HepG2 (cell line): ENCODE results near the gene ACSL6. TPM values are rescaled to one million over a fixed set of nuclear protein-coding genes. Genes with fewer than 3 reads are reported as not detected.

Source experiments
- ATAC-seq: fragments of 200-7000 bp; cut with Tn5 transposase; 3 replicates; pipeline ENCODE4 v1.9.1; 2020; ENCODE audit warnings: mild to moderate bottlenecking, moderate library complexity
- BruUV-seq: library from RNA; stranded (reverse); fragments of 400-500 nt; replicated peaks from 2 replicates; lab custom pipeline; 2021; lab: Mats Ljungman, UMichigan
- CTCF ChIA-PET: fragments of 300-600 bp; formaldehyde crosslinking; extraction: SDS; loops from one replicate; lab custom pipeline; 2021; ENCODE audit warnings: low total read pairs, inconsistent platforms, low intra/inter-chr PET ratio; lab: Yijun Ruan, JAX
- POLR2A ChIA-PET: fragments of 350-600 bp; sonication (Branson Sonifier 250); formaldehyde crosslinking; loops from one replicate; lab custom pipeline; 2020; ENCODE audit warnings: antibody characterized with exemption, inconsistent platforms; lab: Yijun Ruan, JAX
- DNase-seq: peaks from one replicate; pipeline ENCODE4 v3.0.0-alpha.2; 2015; ENCODE audit warnings: low spot score
- FAIRE-seq: peaks from 3 replicates; lab custom pipeline; 2011; peaks lifted over from hg19 to GRCh38; lab: Jason Lieb, UNC
- H2AFZ ChIP-seq: one replicate; pipeline ENCODE4 v1.6.1; 2011; ENCODE audit warnings: low read length, inconsistent platforms
- H3K27ac ChIP-seq: fragments of 300-600 bp; 3 replicates; pipeline ENCODE4 v1.8.0; 2011; ENCODE audit warnings: mixed run types, mild to moderate bottlenecking, mixed read lengths, low read length, inconsistent platforms; ENCODE audit not compliant: insufficient read depth; ENCODE audit errors: extremely low read length
- H3K27me3 ChIP-seq, 2 experiments: fragments of 200-600 bp in 1 of 2; 2 replicates in 1 of 2; 3 replicates in 1 of 2; pipeline versions ENCODE4 v1.6.0 to v1.8.0; 2011; ENCODE audit warnings: low read length in 2 of 2, mild to moderate bottlenecking in 2 of 2, moderate library complexity in 2 of 2, inconsistent platforms in 1 of 2; ENCODE audit not compliant: insufficient read depth in 2 of 2, control insufficient read depth in 1 of 2
- H3K36me3 ChIP-seq, 2 experiments: fragments of 200-600 bp in 1 of 2; replicated peaks in 1 of 2; 2 replicates in 1 of 2; 3 replicates in 1 of 2; pipeline versions ENCODE4 v1.5.1 to v1.8.0; 2011; ENCODE audit warnings: low read length in 2 of 2, inconsistent platforms in 1 of 2; ENCODE audit not compliant: insufficient read depth in 2 of 2, control insufficient read depth in 1 of 2
- H3K4me1 ChIP-seq: 2 replicates; pipeline ENCODE4 v1.5.1; 2012; ENCODE audit warnings: low read length, inconsistent platforms; ENCODE audit not compliant: insufficient read depth
- H3K4me2 ChIP-seq: 2 replicates; pipeline ENCODE4 v1.6.0; 2011; ENCODE audit warnings: low read depth, low read length, inconsistent platforms
- H3K4me3 ChIP-seq, 3 experiments: fragments of 200-600 bp in 1 of 3; sonication (generic), shearing (Covaris generic) in 1 of 3; replicated peaks in 1 of 3; 2 replicates each; pipeline ENCODE4 v1.5.1; 2011 to 2016; ENCODE audit warnings: low read length in 3 of 3, inconsistent platforms in 2 of 3, low read depth in 2 of 3, mild to moderate bottlenecking in 2 of 3, control low read depth in 1 of 3, mixed read lengths in 1 of 3; ENCODE audit not compliant: insufficient read depth in 1 of 3
- H3K79me2 ChIP-seq: one replicate; pipeline ENCODE4 v1.6.1; 2011; ENCODE audit warnings: low read length, inconsistent platforms; ENCODE audit not compliant: insufficient read depth
- H3K9ac ChIP-seq: 2 replicates; pipeline ENCODE4 v1.6.0; 2011; ENCODE audit warnings: mild to moderate bottlenecking, low read depth, low read length, inconsistent platforms; ENCODE audit not compliant: insufficient read depth
- H3K9me3 ChIP-seq: 2 replicates; pipeline ENCODE4 v1.5.1; 2012; ENCODE audit warnings: mild to moderate bottlenecking, low read length
- H4K20me1 ChIP-seq: 2 replicates; pipeline ENCODE4 v1.6.0; 2011; ENCODE audit warnings: inconsistent platforms, mild to moderate bottlenecking, low read length, moderate library complexity; ENCODE audit not compliant: insufficient read depth
- NPAS2 ChIP-seq: sonication (generic); formaldehyde crosslinking; IDR thresholded peaks from 2 replicates; pipeline ENCODE4 v1.8.0; 2022; ENCODE audit warnings: mild to moderate bottlenecking, missing genetic modification reagents, borderline replicate concordance
- RARG ChIP-seq: sonication (generic); formaldehyde crosslinking; IDR thresholded peaks from 2 replicates; pipeline ENCODE4 v1.4.0; 2020; ENCODE audit warnings: low read depth, mild to moderate bottlenecking, missing genetic modification reagents
- SRSF1 ChIP-seq: fragments of 200-400 bp; formaldehyde crosslinking; optimal IDR thresholded peaks from 2 replicates; pipeline ENCODE3; 2017; ENCODE audit warnings: mild to moderate bottlenecking, low read depth, low read length, moderate library complexity
- SSRP1 ChIP-seq: IDR thresholded peaks from 2 replicates; pipeline ENCODE4 v1.6.1; 2016; ENCODE audit warnings: control low read depth
- ZFYVE20 ChIP-seq: sonication (generic); formaldehyde crosslinking; IDR thresholded peaks from 2 replicates; pipeline ENCODE4 v1.8.0; 2023; ENCODE audit warnings: low read depth, mild to moderate bottlenecking, moderate library complexity, missing genetic modification reagents, borderline replicate concordance
- ZKSCAN8 ChIP-seq: IDR thresholded peaks from 2 replicates; pipeline ENCODE4 v1.6.1; 2016; ENCODE audit warnings: borderline replicate concordance, missing genetic modification reagents, missing compliant biosample characterization
- ZNF264 ChIP-seq: sonication (generic); formaldehyde crosslinking; IDR thresholded peaks from 2 replicates; pipeline ENCODE4 v1.4.0; 2020; ENCODE audit warnings: missing genetic modification reagents
- ZNF547 ChIP-seq: sonication (generic); formaldehyde crosslinking; IDR thresholded peaks from 2 replicates; pipeline ENCODE4 v1.5.1; 2020; ENCODE audit warnings: mild to moderate bottlenecking, missing genetic modification reagents
- ZNF607 ChIP-seq: sonication (generic); formaldehyde crosslinking; IDR thresholded peaks from 2 replicates; pipeline ENCODE4 v1.5.1; 2020; ENCODE audit warnings: missing genetic modification reagents, mild to moderate bottlenecking, borderline replicate concordance
- ZSCAN21 ChIP-seq: sonication (generic); formaldehyde crosslinking; IDR thresholded peaks from 2 replicates; pipeline ENCODE4 v1.8.0; 2022; ENCODE audit warnings: mild to moderate bottlenecking, missing genetic modification reagents, moderate library complexity, borderline replicate concordance
- WGBS: methylation state at CpG from one replicate; pipeline ENCODE4 v1.1.6; 2017; ENCODE audit warnings: low lambda C conversion rate; 5-methylcytosine and 5-hydroxymethylcytosine counted together
- in situ Hi-C: cut with HindIII; loops from 2 replicates; pipeline ENCODE4 v1.10.0; 2017; ENCODE audit warnings: low pct_unique_long_range_greater_than_20kb; ENCODE audit not compliant: extremely low pct_ligation_motif_present
- intact Hi-C: fragments of 100-400 bp; cut with micrococcal nuclease; formaldehyde crosslinking; loops from one replicate; pipeline ENCODE4 v1.10.0; 2022; ENCODE audit not compliant: unreplicated experiment
- polyA plus RNA-seq, 8 experiments: library from polyadenylated mRNA; depleted of rRNA in 3 of 8; stranded (reverse) in 7 of 8; unstranded in 1 of 8; fragments of >200 nt; fragmentation: Illumina TruSeq in 4 of 8; extraction: Trizol in 4 of 8; gene quantifications; 2 replicates each; pipeline versions ENCODE4 v1.2.1 to v1.2.3, GENCODE V29; 2011 to 2016; ENCODE audit warnings: low read depth in 4 of 8, missing spikeins in 1 of 8, mixed read lengths in 1 of 8; ENCODE audit not compliant: insufficient read depth in 1 of 8
- total RNA-seq, 5 experiments: library from RNA; depleted of rRNA; stranded (reverse); fragments of >200 nt; fragmentation: Illumina TruSeq; extraction: Trizol; gene quantifications; 2 replicates each; pipeline ENCODE4 v1.2.3, GENCODE V29; 2016; ENCODE audit warnings: low read depth in 1 of 5

Gene ACSL6
- total and polyA plus RNA-seq, 2 of the 13 experiments (the other 11 are each of a cell fraction or from before 2014, with no cell fraction given), result 3.7 to 3.8 TPM

GRCh38 chr5:132017738-132018625 is 6.5 kb upstream of the ACSL6 start:
- 7% methylated on average over 10 of the region's 10 CpGs for WGBS
- no peak for TF ChIP-seq RARG (CRISPR knock-in tag)
- no peak for TF ChIP-seq ZKSCAN8 (CRISPR knock-in tag)
- no peak for TF ChIP-seq NPAS2 (CRISPR knock-in tag)
- no peak for TF ChIP-seq SSRP1 (CRISPR knock-in tag)
- TF ChIP-seq ZSCAN21 (CRISPR knock-in tag), result no peak
- no peak for TF ChIP-seq SRSF1
- TF ChIP-seq ZNF547, result no peak
- TF ChIP-seq ZNF607 (CRISPR knock-in tag), result no peak
- no peak for TF ChIP-seq ZNF264 (CRISPR knock-in tag)
- TF ChIP-seq ZFYVE20 (CRISPR knock-in tag), result no peak
- Histone ChIP-seq H4K20me1 (no peaks in the 10 kb centered on the region), H2AFZ (no peak overlapping the region), H3K27me3 (peaks cover 0 to 10% of the 10 kb centered on the region in 2 experiments; a peak in 3 of 5 replicates), H3K9ac (no peak overlapping the region), H3K27ac (no peak overlapping the region), H3K36me3 (no peaks in the 10 kb centered on the region), H3K4me1 (no peaks in the 10 kb centered on the region), H3K4me2 (no peak overlapping the region), H3K9me3 (no peaks in the 10 kb centered on the region), H3K79me2 (no peaks in the 10 kb centered on the region), H3K4me3 (no peak overlapping the region)
- no peak for FAIRE-seq
- intact Hi-C loops, result no loop called here
- CTCF ChIA-PET, result no interaction called here
- DNase-seq, result no peak
- in situ Hi-C loops, result loop anchor here (25.0 kb wide), 1 partner anchor 581 kb away; no protein-coding TSS in a partner anchor
- no peak for ATAC-seq
- POLR2A ChIA-PET, result no interaction called here
- no TSS peak for BruUV-seq
